WERI-Rb-1 (cell line): ENCODE results near the gene TPGS1.

ENCODE experiments used
- DNase-seq: peaks from one replicate; pipeline ENCODE4 v3.0.0-alpha.2; 2020
- H3K27ac ChIP-seq: fragments of 250-450 bp; sonication (Bioruptor Pico); 2 replicates; pipeline ENCODE4 v1.5.1; 2020; ENCODE audit warnings: mild to moderate bottlenecking, moderate library complexity
- H3K27me3 ChIP-seq: fragments of 250-450 bp; sonication (Bioruptor Pico); 2 replicates; pipeline ENCODE4 v1.5.1; 2021; ENCODE audit warnings: mild to moderate bottlenecking, low read depth, moderate library complexity; ENCODE audit not compliant: insufficient read depth, severe bottlenecking
- H3K36me3 ChIP-seq: fragments of 250-450 bp; sonication (Bioruptor Pico); 2 replicates; pipeline ENCODE4 v1.5.1; 2020; ENCODE audit warnings: mild to moderate bottlenecking, moderate library complexity
- H3K4me3 ChIP-seq: 2 replicates; pipeline ENCODE4 v1.5.1; 2011; ENCODE audit warnings: low read depth, mild to moderate bottlenecking, control low read depth, low read length
- H3K9me3 ChIP-seq: fragments of 250-450 bp; sonication (Bioruptor Pico); 2 replicates; pipeline ENCODE4 v1.5.1; 2021; ENCODE audit warnings: mild to moderate bottlenecking, moderate library complexity; ENCODE audit not compliant: severe bottlenecking
- TF ChIP-seq, protein P1 (sequence below): IDR thresholded peaks from 2 replicates; pipeline ENCODE4 v1.5.1; 2011; ENCODE audit warnings: low read depth, mild to moderate bottlenecking, control low read depth, inconsistent platforms, low read length

The TPGS1 gene

DNA sequence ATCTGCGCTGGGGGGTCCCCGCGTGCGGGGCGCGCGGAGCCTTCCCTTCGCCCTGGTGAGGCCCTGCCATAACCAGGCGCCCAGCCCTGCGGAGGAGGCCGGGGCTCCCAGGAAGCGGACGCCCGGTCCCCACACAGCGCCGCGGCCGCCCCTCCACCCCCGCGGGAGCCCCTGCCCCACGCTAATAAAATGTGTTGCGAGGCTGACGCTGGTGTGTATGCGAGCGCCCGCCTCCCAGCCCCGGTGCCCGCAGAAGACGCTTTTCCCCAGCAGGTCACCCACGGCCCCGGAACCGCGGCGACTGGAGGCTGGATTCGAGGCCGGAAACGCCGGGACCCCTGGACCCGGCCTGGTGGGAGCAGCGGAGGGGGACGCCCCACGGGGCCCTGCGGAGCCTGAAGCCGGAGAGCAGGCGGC, 12.2 kb downstream of the TPGS1 start:
- Histone ChIP-seq H3K4me3 (no peak overlapping the region), H3K9me3 (peaks cover 21% of the 10 kb centered on the region), H3K36me3 (no peaks in the 10 kb centered on the region; the same call in 1 of the 2 replicates), H3K27ac (no peak overlapping the region), H3K27me3 (no peaks in the 10 kb centered on the region)
- no peak for DNase-seq
- TF ChIP-seq, protein P1, sequence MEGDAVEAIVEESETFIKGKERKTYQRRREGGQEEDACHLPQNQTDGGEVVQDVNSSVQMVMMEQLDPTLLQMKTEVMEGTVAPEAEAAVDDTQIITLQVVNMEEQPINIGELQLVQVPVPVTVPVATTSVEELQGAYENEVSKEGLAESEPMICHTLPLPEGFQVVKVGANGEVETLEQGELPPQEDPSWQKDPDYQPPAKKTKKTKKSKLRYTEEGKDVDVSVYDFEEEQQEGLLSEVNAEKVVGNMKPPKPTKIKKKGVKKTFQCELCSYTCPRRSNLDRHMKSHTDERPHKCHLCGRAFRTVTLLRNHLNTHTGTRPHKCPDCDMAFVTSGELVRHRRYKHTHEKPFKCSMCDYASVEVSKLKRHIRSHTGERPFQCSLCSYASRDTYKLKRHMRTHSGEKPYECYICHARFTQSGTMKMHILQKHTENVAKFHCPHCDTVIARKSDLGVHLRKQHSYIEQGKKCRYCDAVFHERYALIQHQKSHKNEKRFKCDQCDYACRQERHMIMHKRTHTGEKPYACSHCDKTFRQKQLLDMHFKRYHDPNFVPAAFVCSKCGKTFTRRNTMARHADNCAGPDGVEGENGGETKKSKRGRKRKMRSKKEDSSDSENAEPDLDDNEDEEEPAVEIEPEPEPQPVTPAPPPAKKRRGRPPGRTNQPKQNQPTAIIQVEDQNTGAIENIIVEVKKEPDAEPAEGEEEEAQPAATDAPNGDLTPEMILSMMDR = no peak

DNA sequence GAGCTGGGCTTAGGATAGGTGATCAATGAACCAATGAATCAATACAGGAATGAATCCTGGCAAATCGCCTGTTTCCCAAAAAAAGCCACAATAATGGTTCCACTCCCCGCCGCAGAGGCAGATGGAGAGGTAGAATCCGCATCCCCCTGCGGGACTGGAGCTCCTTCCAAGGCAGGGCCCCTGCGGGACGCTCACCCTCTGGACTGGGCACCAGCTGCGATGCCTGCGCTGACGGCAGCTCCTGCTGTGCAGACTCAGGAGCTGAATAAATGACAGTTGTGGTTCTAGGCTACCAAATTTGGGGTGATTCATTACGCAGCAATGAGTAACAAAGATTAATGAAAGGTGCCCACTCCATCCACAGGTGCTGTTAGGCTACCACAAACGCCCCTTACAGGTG, 15.4 kb downstream of the TPGS1 start:
- Histone ChIP-seq H3K27ac (no peak overlapping the region), H3K9me3 (peaks cover 21% of the 10 kb centered on the region), H3K4me3 (no peak overlapping the region), H3K36me3 (no peaks in the 10 kb centered on the region; the same call in 1 of the 2 replicates), H3K27me3 (no peaks in the 10 kb centered on the region)
- TF ChIP-seq, protein P1 = no peak
- no peak for DNase-seq

DNA sequence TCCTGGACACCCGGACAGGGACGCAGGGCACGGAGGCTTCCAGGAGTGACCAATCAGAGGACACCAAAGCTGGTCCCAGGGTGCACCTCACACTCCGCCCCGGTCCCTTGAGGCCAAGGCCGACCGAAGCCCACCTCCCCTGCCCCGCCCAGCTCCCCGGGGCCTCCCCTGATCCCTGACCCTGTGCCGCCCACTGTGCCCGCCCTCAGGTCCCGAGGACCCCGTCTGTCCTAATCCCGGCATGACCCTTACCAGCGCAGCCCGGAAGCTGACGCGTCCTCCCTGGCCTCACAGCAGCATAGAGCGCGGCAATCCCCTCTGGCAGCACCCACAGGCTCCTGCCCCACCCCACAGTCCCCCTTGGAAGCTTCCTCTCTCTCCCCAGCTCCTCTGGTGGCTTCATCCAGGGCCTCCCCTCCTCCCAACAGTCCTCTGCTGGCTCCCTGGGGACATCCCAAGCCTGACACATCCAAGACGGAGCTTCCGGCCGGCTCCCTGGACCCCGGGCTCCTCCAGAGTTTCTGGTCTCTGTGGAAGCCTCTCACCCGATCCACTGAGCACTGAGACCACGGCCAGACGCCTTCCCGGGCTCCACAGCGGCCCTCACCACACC, 16.9 kb downstream of the TPGS1 start:
- TF ChIP-seq, protein P1 = no peak
- no peak for DNase-seq
- Histone ChIP-seq H3K27me3 (no peaks in the 10 kb centered on the region), H3K4me3 (no peak overlapping the region), H3K27ac (no peak overlapping the region), H3K9me3 (peaks cover 21% of the 10 kb centered on the region), H3K36me3 (no peaks in the 10 kb centered on the region; the same call in 1 of the 2 replicates)

DNA sequence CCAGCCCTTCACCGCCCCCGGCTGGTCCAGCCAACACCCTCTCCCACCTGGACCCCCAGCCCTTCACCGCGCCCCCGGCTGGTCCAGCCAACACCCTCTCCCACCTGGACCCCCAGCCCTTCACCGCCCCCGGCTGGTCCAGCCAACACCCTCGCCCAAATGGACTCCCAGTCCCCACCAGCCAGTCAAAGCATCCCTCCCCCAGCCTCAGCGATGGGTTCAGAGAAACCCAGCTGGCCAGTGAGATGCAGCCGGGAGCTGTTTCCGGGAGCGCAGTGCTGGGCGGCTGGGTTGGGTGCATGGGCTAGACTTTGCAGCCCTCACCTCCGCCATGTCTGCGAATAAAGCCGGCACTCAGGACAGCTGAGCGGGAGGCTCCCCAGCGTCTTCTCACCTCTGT, 17.7 kb downstream of the TPGS1 start:
- Histone ChIP-seq H3K4me3 (no peak overlapping the region), H3K27me3 (no peaks in the 10 kb centered on the region), H3K36me3 (no peaks in the 10 kb centered on the region; the same call in 1 of the 2 replicates), H3K27ac (no peak overlapping the region), H3K9me3 (peaks cover 21% of the 10 kb centered on the region)
- TF ChIP-seq, protein P1 = no peak
- no peak for DNase-seq

DNA sequence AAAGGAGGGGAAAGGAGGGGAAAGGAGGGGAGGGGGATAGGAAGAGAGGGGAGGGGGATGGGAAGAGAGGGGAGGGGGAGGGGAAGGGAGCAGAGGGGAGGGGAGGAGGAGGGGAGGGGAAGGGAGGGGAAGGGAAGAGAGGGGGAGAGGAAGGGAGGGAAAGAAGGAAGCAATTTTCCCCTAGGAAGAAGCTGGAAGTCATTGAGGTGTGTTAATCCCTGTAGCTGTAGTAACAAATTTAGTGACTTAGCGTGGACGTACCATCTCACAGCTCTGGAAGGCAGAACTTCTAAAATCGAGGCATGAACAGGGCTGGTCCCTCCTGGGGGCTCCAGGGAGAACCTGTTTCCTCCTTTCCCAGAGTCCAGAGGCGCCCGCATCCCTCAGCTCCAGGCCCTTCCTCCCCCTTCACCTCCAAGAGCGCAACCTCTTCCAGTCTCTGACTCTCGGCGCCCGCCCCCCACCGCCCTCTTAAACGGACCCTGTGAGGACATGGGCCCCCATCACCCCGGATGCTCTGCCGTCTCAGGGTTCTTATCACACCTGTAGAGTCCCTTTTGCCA, 18.6 kb downstream of the TPGS1 start:
- H3K27me3 ChIP-seq = no peaks in the 10 kb centered on the region
- no peak for DNase-seq
- H3K4me3 ChIP-seq = no peak overlapping the region
- no peaks in the 10 kb centered on the region for H3K36me3 ChIP-seq
- peaks cover 19% of the 10 kb centered on the region for H3K9me3 ChIP-seq
- H3K27ac ChIP-seq = no peak overlapping the region
- TF ChIP-seq, protein P1 = no peak
